ENCODE data around the gene DUSP14.

The DUSP14 gene

GRCh38 chr17:37543637-37544052 is 54.0 kb downstream of the DUSP14 start:
- Histone ChIP-seq H3K9me3 (ENCODE audit: severe bottlenecking) (no peaks in the 10 kb centered on the region), H3K27ac (no peak overlapping the region), H3K36me3 (peaks cover 43% of the 10 kb centered on the region), H3K27me3 (ENCODE audit: insufficient read depth, low read depth, severe bottlenecking) (no peaks in the 10 kb centered on the region), H3K4me3 (ENCODE audit: low read depth, low read length) (no peak overlapping the region)
- DNase-seq: no peak
- TF ChIP-seq CTCF (IDR thresholded peaks at IDR 0.05; ENCODE audit: low read depth, low read length): no peak

GRCh38 chr17:37545486-37545885 is 55.8 kb downstream of the DUSP14 start:
- peaks cover 33% of the 10 kb centered on the region for H3K36me3 ChIP-seq
- no peak for TF ChIP-seq CTCF (IDR thresholded peaks at IDR 0.05; ENCODE audit: low read depth, low read length)
- no peak for DNase-seq
- H3K27ac ChIP-seq: no peak overlapping the region
- H3K9me3 ChIP-seq (ENCODE audit: severe bottlenecking): no peaks in the 10 kb centered on the region
- H3K27me3 ChIP-seq (ENCODE audit: insufficient read depth, low read depth, severe bottlenecking): no peaks in the 10 kb centered on the region
- no peak overlapping the region for H3K4me3 ChIP-seq (ENCODE audit: low read depth, low read length)

- H3K27me3 ChIP-seq (ENCODE audit: insufficient read depth, low read depth, severe bottlenecking): no peaks in the 10 kb centered on the region
- no peaks in the 10 kb centered on the region for H3K9me3 ChIP-seq (ENCODE audit: severe bottlenecking)
- DNase-seq: no peak
- H3K27ac ChIP-seq: no peak overlapping the region
- peaks cover 25% of the 10 kb centered on the region for H3K36me3 ChIP-seq
- TF ChIP-seq CTCF (IDR thresholded peaks at IDR 0.05; ENCODE audit: low read depth, low read length): no peak
- no peak overlapping the region for H3K4me3 ChIP-seq (ENCODE audit: low read depth, low read length)
Measured at GRCh38 chr17:37546302-37546701, 56.6 kb downstream of the DUSP14 start.

- H3K9me3 ChIP-seq (ENCODE audit: severe bottlenecking): no peaks in the 10 kb centered on the region
- no peak overlapping the region for H3K4me3 ChIP-seq (ENCODE audit: low read depth, low read length)
- H3K27me3 ChIP-seq (ENCODE audit: insufficient read depth, low read depth, severe bottlenecking): no peaks in the 10 kb centered on the region
- no peak for DNase-seq
- H3K36me3 ChIP-seq: peaks cover 20% of the 10 kb centered on the region
- TF ChIP-seq CTCF (IDR thresholded peaks at IDR 0.05; ENCODE audit: low read depth, low read length): no peak
- no peak overlapping the region for H3K27ac ChIP-seq
Measured at GRCh38 chr17:37547986-37548385, 58.3 kb downstream of the DUSP14 start.

- Histone ChIP-seq H3K27ac (no peak overlapping the region), H3K4me3 (ENCODE audit: low read depth, low read length) (no peak overlapping the region), H3K36me3 (peaks cover 24% of the 10 kb centered on the region), H3K27me3 (ENCODE audit: insufficient read depth, low read depth, severe bottlenecking) (no peaks in the 10 kb centered on the region), H3K9me3 (ENCODE audit: severe bottlenecking) (no peaks in the 10 kb centered on the region)
- no peak for DNase-seq
- TF ChIP-seq CTCF (IDR thresholded peaks at IDR 0.05; ENCODE audit: low read depth, low read length): no peak
Measured at GRCh38 chr17:37551788-37552187, 62.1 kb downstream of the DUSP14 start.

GRCh38 chr17:37553401-37553966 is 63.8 kb downstream of the DUSP14 start:
- Histone ChIP-seq H3K4me3 (ENCODE audit: low read depth, low read length) (no peak overlapping the region), H3K27me3 (ENCODE audit: insufficient read depth, low read depth, severe bottlenecking) (no peaks in the 10 kb centered on the region), H3K9me3 (ENCODE audit: severe bottlenecking) (no peaks in the 10 kb centered on the region), H3K36me3 (peaks cover 33% of the 10 kb centered on the region), H3K27ac (no peak overlapping the region)
- TF ChIP-seq CTCF (IDR thresholded peaks at IDR 0.05; ENCODE audit: low read depth, low read length): no peak
- DNase-seq: no peak
